SU-DHL-6 (cell line): Measurements from ENCODE around the gene PRKD2.

Experiments used
- H2AFZ ChIP-seq: fragments of 200-600 bp; sonication (generic); 2 replicates; pipeline ENCODE4 v1.6.1; 2014; ENCODE audit warnings: low read depth, mild to moderate bottlenecking, moderate library complexity, mixed read lengths, antibody characterized with exemption, low read length; ENCODE audit not compliant: severe bottlenecking
- H3F3A ChIP-seq: fragments of 200-600 bp; shearing (Covaris generic); 2 replicates; pipeline ENCODE4 v1.6.0; 2016; ENCODE audit warnings: antibody characterized with exemption, mild to moderate bottlenecking; ENCODE audit not compliant: insufficient read depth
- H3K27ac ChIP-seq: fragments of 200-600 bp; sonication (generic); 2 replicates; pipeline ENCODE4 v1.5.1; 2016; ENCODE audit warnings: low read depth, mild to moderate bottlenecking, low read length, moderate library complexity, mixed read lengths
- H3K27me3 ChIP-seq: fragments of 200-600 bp; sonication (generic), shearing (Covaris generic); 2 replicates; pipeline ENCODE4 v1.6.0; 2014; ENCODE audit warnings: mild to moderate bottlenecking, low read length
- H3K36me3 ChIP-seq: fragments of 200-600 bp; sonication (generic); 2 replicates; pipeline ENCODE4 v1.6.1; 2014; ENCODE audit warnings: mild to moderate bottlenecking, low read length, mixed read lengths
- H3K4me2 ChIP-seq: fragments of 300-600, 200-600 bp; shearing (Covaris generic), sonication (generic); 2 replicates; pipeline ENCODE4 v1.6.0; 2014; ENCODE audit warnings: low read length, low read depth, mild to moderate bottlenecking; ENCODE audit not compliant: poor library complexity, severe bottlenecking
- H3K4me3 ChIP-seq: fragments of 200-600 bp; sonication (generic); 2 replicates; pipeline ENCODE4 v1.5.1; 2014; ENCODE audit warnings: antibody characterized with exemption, low read length, mild to moderate bottlenecking, mixed read lengths; ENCODE audit not compliant: insufficient read depth, poor library complexity, severe bottlenecking
- H3K79me2 ChIP-seq: fragments of 200-600 bp; sonication (generic); 2 replicates; pipeline ENCODE4 v1.6.1; 2014; ENCODE audit warnings: mild to moderate bottlenecking, low read length, moderate library complexity; ENCODE audit not compliant: insufficient read depth
- H3K9ac ChIP-seq: fragments of 200-600 bp; sonication (generic); 2 replicates; pipeline ENCODE4 v1.7.0; 2014; ENCODE audit warnings: mild to moderate bottlenecking, low read length
- H3K9me2 ChIP-seq: fragments of 200-600 bp; sonication (generic); replicated peaks from 2 replicates; pipeline ENCODE4 v1.6.1; 2014; ENCODE audit warnings: low read length; ENCODE audit not compliant: insufficient read depth
- H3K9me3 ChIP-seq: fragments of 200-600 bp; sonication (generic); 2 replicates; pipeline ENCODE4 v1.6.1; 2014; ENCODE audit warnings: low read length, mixed read lengths; ENCODE audit not compliant: insufficient read depth
- H4K20me1 ChIP-seq: fragments of 200-600 bp; sonication (generic); 2 replicates; pipeline ENCODE4 v1.6.1; 2014; ENCODE audit warnings: low read depth, mild to moderate bottlenecking, antibody characterized with exemption, low read length, moderate library complexity, mixed read lengths
- EZH2phosphoT487 ChIP-seq: fragments of 200-600 bp; sonication (generic), shearing (Covaris generic); conservative IDR thresholded peaks from 2 replicates; pipeline ENCODE4 v1.6.1; 2018; ENCODE audit warnings: mild to moderate bottlenecking, antibody characterized with exemption, low read length, moderate library complexity, mixed read lengths
- TF ChIP-seq, protein P1 (sequence below): fragments of 200-600 bp; sonication (generic); IDR thresholded peaks from one replicate; pipeline ENCODE4 v1.5.1; 2017; ENCODE audit warnings: antibody characterized with exemption, mild to moderate bottlenecking, low read length, moderate library complexity; ENCODE audit not compliant: insufficient read depth, poor library complexity, severe bottlenecking

The PRKD2 gene

DNA sequence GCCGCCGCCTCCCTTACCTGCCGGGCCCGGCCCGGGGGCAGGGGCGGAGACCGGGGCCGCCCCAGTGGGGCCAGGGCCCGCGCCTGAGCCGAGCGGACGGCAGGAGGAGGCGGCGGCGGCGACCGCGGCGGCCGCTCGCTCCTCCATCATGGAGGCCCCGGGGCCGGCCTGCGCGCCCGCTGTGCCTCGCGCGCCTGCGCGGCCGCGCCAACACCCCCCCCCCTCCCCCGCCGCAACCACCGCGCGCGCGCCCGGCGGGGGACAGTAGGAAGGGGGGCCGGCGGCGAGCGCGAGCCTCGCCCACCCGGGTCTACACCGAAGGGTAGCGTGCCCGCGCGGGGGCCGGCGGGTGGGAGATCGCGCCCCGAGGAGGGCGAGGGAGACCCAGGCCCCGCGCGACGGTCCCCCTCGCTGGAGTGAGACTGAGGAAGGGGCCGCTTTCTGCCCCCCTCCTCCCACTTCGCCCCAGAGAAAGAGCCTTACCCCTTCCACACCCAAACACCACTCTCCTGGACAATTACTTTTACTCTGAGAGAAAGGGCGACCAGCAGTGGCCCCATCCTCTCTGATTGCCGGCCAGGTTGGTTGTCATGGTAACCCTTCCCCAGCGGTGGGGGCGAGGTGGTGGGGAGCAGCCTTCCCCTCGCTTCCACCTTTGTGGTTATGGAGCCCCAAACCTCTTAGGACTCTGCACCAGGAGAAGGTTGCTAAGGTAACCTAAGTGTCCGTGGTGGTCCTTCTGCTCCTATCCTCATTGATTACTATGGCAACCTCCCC is 29.6 kb upstream of the PRKD2 start, which contains the start of gene STRN4:
Gene STRN4 (minus strand): TSS at position 170 of the 777 bp plus-strand sequence. CDS start 20 bp downstream, at position 150.
- Histone ChIP-seq H3K27me3 (no peaks in the 10 kb centered on the region), H3K9ac (peak within 1 kb of the TSS; percentile 99), H3K79me2 (peaks cover 50% of the 10 kb centered on the region), H3K4me3 (peak within 1 kb of the TSS; percentile 90), H3K27ac (peak within 1 kb of the TSS; percentile 80), H3K4me2 (peak within 1 kb of the TSS; percentile 95), H3K9me2 (no peaks in the 10 kb centered on the region), H2AFZ (peak within 1 kb of the TSS; percentile 78), H3F3A (peaks cover 5% of the 10 kb centered on the region; the same call in 1 of the 2 replicates), H4K20me1 (no peaks in the 10 kb centered on the region; the same call in 1 of the 2 replicates), H3K36me3 (no peaks in the 10 kb centered on the region), H3K9me3 (no peaks in the 10 kb centered on the region)
- no peak for TF ChIP-seq EZH2phosphoT487
- TF ChIP-seq, protein P1, sequence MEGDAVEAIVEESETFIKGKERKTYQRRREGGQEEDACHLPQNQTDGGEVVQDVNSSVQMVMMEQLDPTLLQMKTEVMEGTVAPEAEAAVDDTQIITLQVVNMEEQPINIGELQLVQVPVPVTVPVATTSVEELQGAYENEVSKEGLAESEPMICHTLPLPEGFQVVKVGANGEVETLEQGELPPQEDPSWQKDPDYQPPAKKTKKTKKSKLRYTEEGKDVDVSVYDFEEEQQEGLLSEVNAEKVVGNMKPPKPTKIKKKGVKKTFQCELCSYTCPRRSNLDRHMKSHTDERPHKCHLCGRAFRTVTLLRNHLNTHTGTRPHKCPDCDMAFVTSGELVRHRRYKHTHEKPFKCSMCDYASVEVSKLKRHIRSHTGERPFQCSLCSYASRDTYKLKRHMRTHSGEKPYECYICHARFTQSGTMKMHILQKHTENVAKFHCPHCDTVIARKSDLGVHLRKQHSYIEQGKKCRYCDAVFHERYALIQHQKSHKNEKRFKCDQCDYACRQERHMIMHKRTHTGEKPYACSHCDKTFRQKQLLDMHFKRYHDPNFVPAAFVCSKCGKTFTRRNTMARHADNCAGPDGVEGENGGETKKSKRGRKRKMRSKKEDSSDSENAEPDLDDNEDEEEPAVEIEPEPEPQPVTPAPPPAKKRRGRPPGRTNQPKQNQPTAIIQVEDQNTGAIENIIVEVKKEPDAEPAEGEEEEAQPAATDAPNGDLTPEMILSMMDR = no peak

DNA sequence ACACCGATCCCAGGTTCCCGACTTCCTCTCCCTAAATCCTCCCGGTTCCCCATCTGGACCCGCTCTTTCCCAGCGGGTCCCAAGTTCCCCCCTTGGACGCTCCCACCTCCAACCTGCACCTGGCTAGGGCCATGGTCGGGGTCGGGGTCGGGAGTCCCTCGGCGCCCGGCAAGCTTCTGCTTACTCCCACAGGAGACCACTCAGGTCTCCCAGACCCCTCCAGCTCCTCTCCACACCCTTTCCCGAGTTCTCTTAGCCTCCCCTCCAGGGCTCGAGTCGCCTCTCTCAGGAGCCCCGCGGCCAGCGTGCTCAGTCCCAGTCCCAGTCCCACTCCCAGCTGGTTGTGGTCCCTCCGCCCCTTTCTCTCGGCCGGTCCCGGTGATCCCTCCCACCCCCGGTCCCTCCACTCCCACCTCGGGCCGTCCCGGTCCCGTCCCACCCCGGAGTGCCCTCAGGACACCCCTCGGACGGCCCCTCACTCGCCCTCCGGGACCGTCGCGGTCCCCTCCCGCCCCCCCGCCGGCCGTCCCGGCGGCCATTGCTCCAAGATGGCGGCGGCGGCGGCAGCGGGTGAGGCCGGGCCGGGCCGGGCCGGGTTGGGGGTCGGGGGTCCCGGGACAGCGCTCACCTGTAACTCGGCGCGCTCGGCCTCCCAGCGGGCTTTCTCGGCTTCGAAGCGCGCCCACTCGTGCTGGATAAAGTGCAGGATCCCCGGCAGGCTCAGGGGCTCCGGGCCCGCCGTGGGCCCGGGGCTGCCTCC is 28.8 kb upstream of the PRKD2 start, which contains the start of gene FKRP:
Gene FKRP (plus strand): TSS at position 537 of the 760 bp plus-strand sequence. CDS start 9,394 bp downstream, outside the sequence.
- TF ChIP-seq EZH2phosphoT487 = no peak
- TF ChIP-seq, protein P1 = no peak
- Histone ChIP-seq H2AFZ (peak within 1 kb of the TSS; percentile 78), H3F3A (peaks cover 5% of the 10 kb centered on the region; the same call in 1 of the 2 replicates)

DNA sequence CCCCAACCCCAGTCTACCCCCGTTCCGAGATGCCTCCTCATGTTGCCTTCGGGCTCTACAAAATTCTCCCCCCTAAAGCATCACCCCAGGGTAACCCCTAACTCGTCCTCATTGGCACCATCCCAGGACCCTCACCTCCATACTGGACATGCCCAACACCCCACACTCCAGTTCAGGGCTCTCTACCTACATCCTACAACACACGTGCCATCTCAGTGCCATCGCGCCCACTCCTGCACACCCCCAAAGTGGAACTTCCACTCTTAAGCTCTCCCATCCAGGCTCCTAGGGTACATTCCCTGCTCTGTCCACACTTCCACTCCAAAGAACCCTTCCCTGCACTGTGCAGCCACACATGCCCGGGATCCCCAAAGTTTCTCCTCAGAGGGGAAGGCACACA is 28.1 kb upstream of the PRKD2 start:
- peak overlapping the region; percentile 37 for H3K27ac ChIP-seq

More for the DNA sequence above, 28.8 kb upstream of the PRKD2 start, which contains the start of gene FKRP:
- H3K9me2 ChIP-seq = no peaks in the 10 kb centered on the region
- H4K20me1 ChIP-seq = no peaks in the 10 kb centered on the region; the same call in 1 of the 2 replicates
- H3K27ac ChIP-seq = peak within 1 kb of the TSS; percentile 80
- peaks cover 58% of the 10 kb centered on the region for H3K79me2 ChIP-seq
- H3K4me3 ChIP-seq = peak within 1 kb of the TSS; percentile 90
- H3K36me3 ChIP-seq = no peaks in the 10 kb centered on the region
- H3K27me3 ChIP-seq = no peaks in the 10 kb centered on the region
- H3K9ac ChIP-seq = peak within 1 kb of the TSS; percentile 99
- H3K4me2 ChIP-seq = peak within 1 kb of the TSS; percentile 95
- no peaks in the 10 kb centered on the region for H3K9me3 ChIP-seq

More for the DNA sequence above, 28.1 kb upstream of the PRKD2 start:
- Histone ChIP-seq H3F3A (peaks cover 5% of the 10 kb centered on the region; the same call in 1 of the 2 replicates), H3K4me3 (peak overlapping the region; percentile 90), H3K4me2 (peak overlapping the region; percentile 95), H3K9me3 (no peaks in the 10 kb centered on the region), H3K9ac (peak overlapping the region; percentile 99), H3K79me2 (peaks cover 65% of the 10 kb centered on the region), H3K9me2 (no peaks in the 10 kb centered on the region), H3K36me3 (no peaks in the 10 kb centered on the region), H2AFZ (no peak overlapping the region), H4K20me1 (no peaks in the 10 kb centered on the region; the same call in 1 of the 2 replicates), H3K27me3 (no peaks in the 10 kb centered on the region)
- TF ChIP-seq, protein P1 = no peak
- no peak for TF ChIP-seq EZH2phosphoT487
